SH-SY5Y (cell line): ENCODE measurements around the gene FUCA2.

Experiments
- GATA2 ChIP-seq: IDR thresholded peaks from 2 replicates; pipeline ENCODE4 v1.6.1; 2011; ENCODE audit warnings: mild to moderate bottlenecking, low read depth, low read length
- GATA3 ChIP-seq: IDR thresholded peaks from 2 replicates; pipeline ENCODE4 v1.6.1; 2011; ENCODE audit warnings: low read depth, mild to moderate bottlenecking, low read length, moderate library complexity

- TF ChIP-seq GATA2 (no peak), GATA3 (no peak)
These were observed 24.9 kb upstream of the FUCA2 start for GRCh38 chr6:143536461-143536865.
